GM10248 (cell line): ENCODE measurements around the gene ORC5.

ENCODE experiments used
- CTCF ChIA-PET: fragments of 300-600 bp; sonication (Branson Sonifier 250); formaldehyde crosslinking; extraction: SDS; loops from one replicate; lab custom pipeline; 2021; ENCODE audit warnings: antibody characterized with exemption; lab: Yijun Ruan, JAX
- POLR2A ChIA-PET: fragments of 350-650 bp; sonication (Branson Sonifier 250); formaldehyde crosslinking; extraction: SDS; loops from one replicate; lab custom pipeline; 2020; ENCODE audit warnings: antibody characterized with exemption; lab: Yijun Ruan, JAX
- DNase-seq: peaks from one replicate; pipeline ENCODE4 v3.0.0; 2012; ENCODE audit errors: extremely low spot score
- TF ChIP-seq, protein P1 (sequence below): IDR thresholded peaks from 2 replicates; pipeline ENCODE4 v1.5.1; 2012; ENCODE audit warnings: mild to moderate bottlenecking, low read depth; ENCODE audit errors: extremely low read depth, missing control alignments, control extremely low read depth

ORC5 gene

DNA sequence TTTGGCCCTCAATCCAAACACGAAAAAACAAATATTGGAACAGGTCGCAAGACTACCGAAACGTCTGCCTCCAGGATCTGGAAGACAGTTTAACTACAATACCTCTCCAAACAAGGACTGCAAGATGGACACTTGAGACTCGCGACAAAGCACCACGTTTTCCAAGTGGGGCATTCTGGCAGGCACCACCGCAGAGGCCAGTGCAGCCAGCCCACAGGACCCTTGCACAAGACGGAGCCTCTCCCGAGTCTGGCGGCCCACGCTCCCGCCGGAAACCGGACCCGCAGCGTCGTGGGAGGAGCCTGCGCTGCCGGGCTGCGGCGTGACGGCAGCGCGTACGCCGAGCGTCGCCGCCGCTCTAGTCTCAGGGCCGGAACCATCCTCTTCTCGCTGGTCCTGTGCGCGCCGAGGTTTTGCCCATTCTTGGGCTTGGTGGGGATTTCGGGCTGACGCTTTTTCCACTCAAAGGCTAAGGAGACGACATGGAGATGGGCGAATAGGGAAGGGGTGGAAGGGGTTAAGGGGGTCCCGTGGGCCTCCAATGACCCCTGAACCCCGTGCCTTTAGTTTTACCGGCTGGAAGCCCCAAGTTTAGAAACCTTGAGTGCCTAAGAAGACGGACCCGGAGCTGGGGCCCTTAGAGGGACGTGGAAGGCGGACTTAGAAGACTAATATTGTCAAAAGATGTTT, at the start of gene ORC5:
TSS of gene ORC5 (minus strand) at position 283 of the 690 bp plus-strand sequence. CDS start at position 174, 109 bp downstream.
- DNase-seq, result peak; percentile 93
- TF ChIP-seq, protein P1, sequence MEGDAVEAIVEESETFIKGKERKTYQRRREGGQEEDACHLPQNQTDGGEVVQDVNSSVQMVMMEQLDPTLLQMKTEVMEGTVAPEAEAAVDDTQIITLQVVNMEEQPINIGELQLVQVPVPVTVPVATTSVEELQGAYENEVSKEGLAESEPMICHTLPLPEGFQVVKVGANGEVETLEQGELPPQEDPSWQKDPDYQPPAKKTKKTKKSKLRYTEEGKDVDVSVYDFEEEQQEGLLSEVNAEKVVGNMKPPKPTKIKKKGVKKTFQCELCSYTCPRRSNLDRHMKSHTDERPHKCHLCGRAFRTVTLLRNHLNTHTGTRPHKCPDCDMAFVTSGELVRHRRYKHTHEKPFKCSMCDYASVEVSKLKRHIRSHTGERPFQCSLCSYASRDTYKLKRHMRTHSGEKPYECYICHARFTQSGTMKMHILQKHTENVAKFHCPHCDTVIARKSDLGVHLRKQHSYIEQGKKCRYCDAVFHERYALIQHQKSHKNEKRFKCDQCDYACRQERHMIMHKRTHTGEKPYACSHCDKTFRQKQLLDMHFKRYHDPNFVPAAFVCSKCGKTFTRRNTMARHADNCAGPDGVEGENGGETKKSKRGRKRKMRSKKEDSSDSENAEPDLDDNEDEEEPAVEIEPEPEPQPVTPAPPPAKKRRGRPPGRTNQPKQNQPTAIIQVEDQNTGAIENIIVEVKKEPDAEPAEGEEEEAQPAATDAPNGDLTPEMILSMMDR, result no peak
- ChIA-PET CTCF (interaction anchor here (1.3 to 1.7 kb wide), 2 partner anchors 17 to 24 kb away, joined by 4 to 9 read pairs; no protein-coding TSS in a partner anchor), POLR2A (no interaction called here)

DNA sequence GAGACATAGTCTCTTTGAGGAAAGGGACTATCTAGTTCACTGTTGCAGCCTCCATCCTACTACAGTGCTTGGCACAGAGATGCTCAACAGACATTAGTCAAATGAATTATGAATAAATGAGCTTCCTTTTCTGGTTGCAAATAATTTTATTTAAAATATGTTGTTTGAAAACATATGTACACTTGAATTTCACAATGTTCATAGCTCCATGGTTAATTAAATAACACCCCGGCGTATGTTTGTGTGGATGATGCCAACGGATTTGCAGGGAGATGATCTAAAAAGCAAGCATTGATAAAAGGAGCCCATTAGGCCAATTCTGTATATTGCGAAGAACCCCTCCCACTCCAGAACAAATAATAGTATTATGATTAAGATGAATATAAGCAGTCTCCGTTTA, 47.8 kb upstream of the ORC5 start:
- ChIA-PET POLR2A (no interaction called here), CTCF (interaction anchor here (1.3 to 1.4 kb wide), 2 partner anchors 13 to 24 kb away, joined by 3 to 4 read pairs; no protein-coding TSS in a partner anchor)
- TF ChIP-seq, protein P1, result no peak
- DNase-seq, result no peak

DNA sequence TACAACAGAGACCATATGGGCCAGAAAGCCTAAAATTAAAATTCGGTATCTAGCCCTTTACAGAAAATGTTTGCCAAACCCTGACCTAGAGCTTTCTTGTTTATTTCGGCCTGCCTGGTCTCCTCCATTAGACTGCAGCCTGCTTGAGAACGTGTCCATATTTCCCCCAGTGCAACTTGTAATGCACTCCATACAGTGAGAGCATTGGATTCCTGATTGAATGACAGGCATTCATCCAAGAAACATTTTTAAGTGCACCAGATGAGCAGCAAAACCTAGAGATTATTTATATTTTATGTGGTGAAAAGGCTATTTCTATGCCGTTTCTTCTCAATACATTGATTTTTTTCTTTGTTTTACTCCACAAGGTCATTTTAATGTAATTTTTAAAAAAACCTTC, 47.4 kb upstream of the ORC5 start:
- POLR2A ChIA-PET, result no interaction called here
- no peak for DNase-seq
- CTCF ChIA-PET, result interaction anchor here (1.3 to 1.4 kb wide), 2 partner anchors 13 to 23 kb away, joined by 3 to 4 read pairs; no protein-coding TSS in a partner anchor
- TF ChIP-seq, protein P1, result no peak

DNA sequence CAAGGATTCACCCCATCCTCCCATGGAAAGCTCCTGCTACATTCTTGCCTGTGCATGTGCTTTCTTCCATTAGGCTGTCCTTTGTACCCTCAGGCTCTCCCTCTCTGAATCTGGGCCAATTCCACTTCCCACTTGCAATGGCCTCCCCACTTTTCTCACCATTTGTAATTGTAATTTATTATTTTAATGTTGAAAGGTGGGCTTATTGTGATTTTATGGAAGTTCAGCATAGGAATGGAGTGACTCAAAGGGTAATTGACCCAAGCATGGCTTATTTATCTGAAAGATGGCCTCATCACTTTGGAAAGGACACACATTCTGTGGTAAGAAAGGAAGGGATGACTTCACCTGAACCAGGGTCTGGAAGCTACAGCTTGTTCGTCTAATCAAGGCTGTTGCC, 46.9 kb upstream of the ORC5 start:
- TF ChIP-seq, protein P1, result no peak
- DNase-seq, result no peak
- ChIA-PET POLR2A (no interaction called here), CTCF (interaction anchor here (1.3 kb wide), 1 partner anchor 14 kb away, joined by 3 read pairs; no protein-coding TSS in a partner anchor)

DNA sequence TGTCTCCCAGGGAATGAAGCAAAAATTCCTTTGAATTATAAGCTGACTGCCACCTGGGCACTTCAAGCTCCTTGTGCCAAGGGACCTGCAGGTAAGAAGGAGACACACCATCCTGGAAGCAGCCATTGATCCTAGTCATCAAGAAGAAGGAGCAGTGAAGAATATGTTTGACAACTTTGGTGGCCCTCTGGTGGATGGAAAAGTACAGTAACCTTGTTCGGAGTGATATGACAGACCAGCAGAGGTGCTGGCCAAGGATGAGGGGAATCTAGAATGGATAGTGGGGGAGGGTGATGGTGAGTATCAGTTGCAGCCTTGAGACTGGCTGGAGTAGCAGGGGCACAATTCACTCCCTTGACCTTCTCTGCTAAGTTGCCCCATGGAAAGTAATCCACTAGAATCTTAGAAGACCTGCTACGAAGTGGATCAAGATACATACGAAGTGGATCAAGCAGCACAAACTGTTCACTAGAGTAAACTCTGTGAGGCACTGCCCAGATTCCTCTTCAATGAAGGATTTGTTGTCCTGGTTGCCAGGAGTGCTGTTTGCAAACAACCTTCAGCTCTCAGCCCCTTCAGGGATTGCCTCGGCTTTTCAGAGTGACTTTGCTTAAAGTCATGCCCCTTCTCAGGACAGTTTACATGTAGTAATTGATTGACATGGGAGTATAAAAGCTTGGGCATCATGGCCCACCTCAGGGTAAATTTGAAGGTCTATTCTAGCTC, 44.8 kb upstream of the ORC5 start:
- CTCF ChIA-PET, result interaction anchor here (1.8 to 2.2 kb wide), 2 partner anchors 13 to 15 kb away, joined by 7 read pairs; no protein-coding TSS in a partner anchor

DNA sequence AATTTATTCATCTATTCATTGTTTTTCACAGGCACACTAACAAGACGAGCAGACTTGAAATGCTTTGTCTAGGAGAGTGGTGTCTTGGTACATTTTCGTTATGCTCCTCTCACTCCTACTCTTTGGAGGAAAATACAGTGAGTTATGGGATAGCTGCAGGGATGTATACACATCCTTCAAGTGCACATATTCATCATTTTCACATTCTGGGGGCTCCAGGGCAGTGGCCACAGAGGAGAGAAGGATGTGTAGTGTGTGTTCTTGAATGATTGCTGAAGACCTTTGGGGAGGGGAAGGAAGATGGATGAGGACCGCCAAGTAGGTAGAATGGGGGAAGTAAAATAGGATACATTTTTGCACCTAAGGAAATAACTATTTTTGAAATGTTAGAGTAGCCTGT, 34.8 kb upstream of the ORC5 start:
- CTCF ChIA-PET, result interaction anchor here (5.2 kb wide), 1 partner anchor 12 kb away, joined by 35 read pairs; no protein-coding TSS in a partner anchor
- POLR2A ChIA-PET, result no interaction called here
- DNase-seq, result no peak
- TF ChIP-seq, protein P1, result no peak

More for the DNA sequence above, 44.8 kb upstream of the ORC5 start:
- POLR2A ChIA-PET, result no interaction called here
- no peak for DNase-seq
- TF ChIP-seq, protein P1, result no peak
